ENCODE measurements around the gene SND1. TPM values are rescaled to one million over a fixed set of nuclear protein-coding genes. Genes with fewer than 3 reads are reported as not detected.

SND1 gene
- total and polyA plus RNA-seq, 10 of the 15 experiments (the other 5 are each of a cell fraction or from before 2014, with no cell fraction given): 52.4 to 270 (median 146) TPM

GRCh38 chr7:127998671-127999070 lies 346.7 kb downstream of the SND1 start (continued):
- no peak for TF ChIP-seq E2F4 (IDR thresholded peaks at IDR 0.05; ENCODE audit: low read depth, low read length)
- no peak for TF ChIP-seq CUX1 (IDR thresholded peaks at IDR 0.05; ENCODE audit: insufficient replicate concordance, low read depth, low read length)

- FAIRE-seq (no peak), DNase-seq (ENCODE audit: low read depth, low spot score) (no peak), ATAC-seq (peak; percentile 34)
- Histone ChIP-seq H4K20me1 (ENCODE audit: control insufficient read depth, insufficient read depth) (peaks cover 4% of the 10 kb centered on the region; the same call in 1 of the 2 replicates), H3K4me3 (no peak overlapping the region), H3K27ac (ENCODE audit: control insufficient read depth, insufficient read depth) (no peak overlapping the region), H2AFZ (ENCODE audit: control insufficient read depth, low read depth, low read length) (no peak overlapping the region), H3K36me3 (ENCODE audit: control insufficient read depth in 2 of 2, insufficient read depth in 2 of 2, low read length in 1 of 2) (peaks cover 6 to 13% of the 10 kb centered on the region in 2 experiments; a peak in 3 of 4 replicates), H3K27me3 (replicated peaks in 1 of 2; ENCODE audit: control insufficient read depth in 2 of 2, insufficient read depth in 2 of 2, low read length in 1 of 2) (no peaks in the 10 kb centered on the region), H3K4me2 (ENCODE audit: control insufficient read depth, insufficient read depth) (no peak overlapping the region), H3K79me2 (ENCODE audit: control insufficient read depth, insufficient read depth, low read length) (no peaks in the 10 kb centered on the region), H3K4me1 (ENCODE audit: control insufficient read depth, insufficient read depth, low read length) (peaks cover 44% of the 10 kb centered on the region), H3K9me3 (replicated peaks; ENCODE audit: control insufficient read depth, insufficient read depth, low read length) (no peaks in the 10 kb centered on the region), H3K9ac (ENCODE audit: control insufficient read depth, insufficient read depth, low read length) (no peak overlapping the region)
- ChIA-PET RAD21 (ENCODE audit: unreplicated experiment) (interaction anchor here (0.6 to 1.6 kb wide), 3 partner anchors 37 to 137 kb away, joined by 3 to 5 read pairs (median 3); no protein-coding TSS in a partner anchor), CTCF (interaction anchor here (0.6 to 1.5 kb wide), 8 partner anchors 10 to 291 kb away, joined by 3 to 5 read pairs (median 3); no protein-coding TSS in a partner anchor), SMC1A (ENCODE audit: uncharacterized antibody, unreplicated experiment) (interaction anchor here (0.7 to 2.8 kb wide), 13 partner anchors 9 to 291 kb away, joined by 3 to 10 read pairs (median 3); no protein-coding TSS in a partner anchor), POLR2A (interaction anchor here (0.6 kb wide), 2 partner anchors 12 to 219 kb away, joined by 4 read pairs; no protein-coding TSS in a partner anchor)
- no CpG with 5 or more reads among the region's 1 CpG for WGBS (ENCODE audit: insufficient coverage, insufficient replicate concordance, low lambda C conversion rate, missing lambda C conversion rate)
- intact Hi-C loops (cut with micrococcal nuclease; ENCODE audit: unreplicated experiment): no loop called here
- TF ChIP-seq CEBPB (IDR thresholded peaks at IDR 0.05; ENCODE audit: borderline replicate concordance in 1 of 2, low read depth in 2 of 2, low read length in 2 of 2) (no peak), ATF7 (IDR thresholded peaks at IDR 0.05; ENCODE audit: low read depth) (peak; percentile 30; the same call in 1 of the 2 replicates)
- BruUV-seq (replicated peaks): no TSS peak
- in situ Hi-C loops (cut with MboI): no loop called here
Observed at GRCh38 chr7:128000048-128000447, 348.1 kb downstream of the SND1 start.

Measured in GM12878 (cell line).